H9 (cell line): ENCODE measurements around the gene C2CD2. TPM values are rescaled to one million over a fixed set of nuclear protein-coding genes. Genes with fewer than 3 reads are reported as not detected.

Source experiments
- DNase-seq: peaks from one replicate; pipeline ENCODE4 v3.0.0-alpha.2; 2017
- H2AFZ ChIP-seq: one replicate; pipeline ENCODE4 v1.6.1; 2013; ENCODE audit warnings: mild to moderate bottlenecking, low read length, control low read depth, moderate library complexity
- H2AK5ac ChIP-seq: 2 replicates; pipeline ENCODE4 v1.6.1; 2013; ENCODE audit warnings: low read length, control low read depth, mixed read lengths; ENCODE audit not compliant: insufficient read length
- H2BK120ac ChIP-seq: one replicate; pipeline ENCODE4 v1.6.1; 2013; ENCODE audit warnings: low read depth, mild to moderate bottlenecking, low read length, control low read depth, inconsistent platforms; ENCODE audit not compliant: poor library complexity, severe bottlenecking
- H2BK12ac ChIP-seq: 2 replicates; pipeline ENCODE4 v1.6.1; 2013; ENCODE audit warnings: low read length, control low read depth, mixed read lengths, low read depth; ENCODE audit not compliant: insufficient read length
- H2BK15ac ChIP-seq: 2 replicates; pipeline ENCODE4 v1.6.1; 2013; ENCODE audit warnings: low read depth, low read length, control low read depth
- H2BK20ac ChIP-seq: one replicate; pipeline ENCODE4 v1.6.1; 2013; ENCODE audit warnings: low read depth, mild to moderate bottlenecking, low read length, control low read depth, inconsistent platforms; ENCODE audit not compliant: poor library complexity, severe bottlenecking
- H2BK5ac ChIP-seq: 2 replicates; pipeline ENCODE4 v1.6.1; 2013; ENCODE audit warnings: low read length, control low read depth, mixed read lengths; ENCODE audit not compliant: insufficient read length
- H3K14ac ChIP-seq: 2 replicates; pipeline ENCODE4 v1.6.1; 2013; ENCODE audit warnings: low read length, control low read depth; ENCODE audit not compliant: insufficient read depth
- H3K18ac ChIP-seq: 2 replicates; pipeline ENCODE4 v1.6.1; 2013; ENCODE audit warnings: low read depth, mild to moderate bottlenecking, mixed read lengths, low read length, control low read depth; ENCODE audit not compliant: insufficient read length
- H3K23ac ChIP-seq: 2 replicates; pipeline ENCODE4 v1.6.1; 2013; ENCODE audit warnings: low read length, control low read depth, mixed read lengths, low read depth; ENCODE audit not compliant: insufficient read length
- H3K23me2 ChIP-seq: 2 replicates; pipeline ENCODE4 v1.6.1; 2013; ENCODE audit warnings: low read depth, mild to moderate bottlenecking, mixed read lengths, low read length, control low read depth; ENCODE audit not compliant: insufficient read length, poor library complexity, severe bottlenecking
- H3K27ac ChIP-seq: 2 replicates; pipeline ENCODE4 v1.5.1; 2013; ENCODE audit warnings: low read length, control low read depth, mixed read lengths, low read depth; ENCODE audit not compliant: insufficient read length
- H3K27me3 ChIP-seq: 2 replicates; pipeline ENCODE4 v1.6.1; 2013; ENCODE audit warnings: low read length, control low read depth, inconsistent platforms; ENCODE audit not compliant: insufficient read depth
- H3K4ac ChIP-seq: 2 replicates; pipeline ENCODE4 v1.6.1; 2013; ENCODE audit warnings: low read depth, mild to moderate bottlenecking, control low read depth, inconsistent platforms, low read length, moderate library complexity
- H3K4me1 ChIP-seq: 2 replicates; pipeline ENCODE4 v1.6.1; 2013; ENCODE audit warnings: low read length, control low read depth, inconsistent platforms; ENCODE audit not compliant: insufficient read depth
- H3K4me2 ChIP-seq: 2 replicates; pipeline ENCODE4 v1.6.1; 2013; ENCODE audit warnings: low read length, control low read depth, mixed read lengths; ENCODE audit not compliant: insufficient read length, insufficient read depth
- H3K56ac ChIP-seq: 2 replicates; pipeline ENCODE4 v1.6.1; 2013; ENCODE audit warnings: low read depth, mild to moderate bottlenecking, mixed read lengths, low read length, control low read depth; ENCODE audit not compliant: insufficient read length
- H3K79me1 ChIP-seq: 2 replicates; pipeline ENCODE4 v1.6.1; 2013; ENCODE audit warnings: low read depth, mild to moderate bottlenecking, moderate library complexity, low read length, control low read depth, inconsistent platforms; ENCODE audit not compliant: insufficient read depth, poor library complexity, severe bottlenecking
- H3K79me2 ChIP-seq: 2 replicates; pipeline ENCODE4 v1.6.1; 2013; ENCODE audit warnings: low read length, control low read depth, inconsistent platforms; ENCODE audit not compliant: insufficient read depth
- H3K9ac ChIP-seq: 2 replicates; pipeline ENCODE4 v1.6.1; 2013; ENCODE audit warnings: low read length, control low read depth, mixed read lengths; ENCODE audit not compliant: insufficient read length; ENCODE audit errors: extremely low read depth
- H3K9me3 ChIP-seq: one replicate; pipeline ENCODE4 v1.6.1; 2013; ENCODE audit warnings: low read depth, low read length, inconsistent platforms; ENCODE audit not compliant: control insufficient read depth
- H3T11ph ChIP-seq: one replicate; pipeline ENCODE4 v1.6.1; 2013; ENCODE audit warnings: mild to moderate bottlenecking, low read length, control low read depth, inconsistent platforms
- H4K20me1 ChIP-seq: one replicate; pipeline ENCODE4 v1.6.1; 2013; ENCODE audit not compliant: control insufficient read depth, insufficient read length, insufficient read depth
- H4K5ac ChIP-seq: 2 replicates; pipeline ENCODE4 v1.6.1; 2013; ENCODE audit warnings: low read depth, mild to moderate bottlenecking, mixed read lengths, low read length, control low read depth; ENCODE audit not compliant: insufficient read length
- H4K8ac ChIP-seq: replicated peaks from 2 replicates; pipeline ENCODE4 v1.6.1; 2013; ENCODE audit warnings: low read length, control low read depth, mixed read lengths, low read depth; ENCODE audit not compliant: insufficient read length
- H4K91ac ChIP-seq: 2 replicates; pipeline ENCODE4 v1.6.1; 2013; ENCODE audit warnings: low read depth, mild to moderate bottlenecking, moderate library complexity, mixed read lengths, low read length, control low read depth; ENCODE audit not compliant: insufficient read length
- H3K27ac Mint-ChIP-seq, 3 experiments: 2 replicates in 2 of 3; 3 replicates in 1 of 3; pipeline ENCODE4 v1.8.0; 2020 to 2021; ENCODE audit warnings: mixed read lengths in 3 of 3, mild to moderate bottlenecking in 1 of 3, moderate library complexity in 1 of 3
- H3K27me3 Mint-ChIP-seq: 2 replicates; pipeline ENCODE4 v1.8.0; 2021; ENCODE audit warnings: low read depth, mild to moderate bottlenecking, moderate library complexity, mixed read lengths
- H3K36me3 Mint-ChIP-seq, 3 experiments: 2 replicates in 2 of 3; 3 replicates in 1 of 3; pipeline ENCODE4 v1.8.0; 2020 to 2021; ENCODE audit warnings: low read depth in 3 of 3, mixed read lengths in 3 of 3; ENCODE audit not compliant: insufficient read depth in 1 of 3
- H3K4me1 Mint-ChIP-seq, 2 experiments: 2 replicates each; pipeline ENCODE4 v1.8.0; 2020; ENCODE audit warnings: mixed read lengths in 2 of 2
- H3K4me3 Mint-ChIP-seq, 2 experiments: 2 replicates in 1 of 2; 3 replicates in 1 of 2; pipeline ENCODE4 v1.8.0; 2020 to 2021; ENCODE audit warnings: mild to moderate bottlenecking in 2 of 2, mixed read lengths in 2 of 2, moderate library complexity in 1 of 2
- H3K9me3 Mint-ChIP-seq, 2 experiments: 2 replicates in 1 of 2; 3 replicates in 1 of 2; pipeline ENCODE4 v1.8.0; 2020; ENCODE audit warnings: mild to moderate bottlenecking in 2 of 2, mixed read lengths in 2 of 2, moderate library complexity in 1 of 2
- CTCF ChIP-seq: fragments of 200-600 bp; sonication (generic); conservative IDR thresholded peaks from 3 replicates; pipeline ENCODE4 v1.8.0; 2021; ENCODE audit warnings: antibody characterized with exemption, mild to moderate bottlenecking
- WGBS: extraction: QIAGEN DNeasy Blood & Tissue Kit; methylation state at CpG from one replicate; pipeline ENCODE4 v1.1.7; 2013; ENCODE audit warnings: missing lambda C conversion rate, low lambda C conversion rate, mixed read lengths; ENCODE audit not compliant: insufficient read length; ENCODE audit errors: extremely low coverage; 5-methylcytosine and 5-hydroxymethylcytosine counted together
- total RNA-seq: library from RNA; stranded (reverse); gene quantifications from 2 replicates; pipeline ENCODE4 v1.2.1, GENCODE V29; 2021

The C2CD2 gene
- total RNA-seq, 1 experiment from 2014 or later: 14.6 TPM

GRCh38 chr21:41948078-41948895 lies 5.5 kb downstream of the C2CD2 start:
- TF ChIP-seq CTCF: no peak
- Histone ChIP-seq H3K18ac (no peak overlapping the region), H3K14ac (no peak overlapping the region), H2BK15ac (no peak overlapping the region), H3K4me1 (peaks cover 5% of the 10 kb centered on the region; the same call in 1 of the 2 replicates), H2BK20ac (no peak overlapping the region), H4K8ac (no peak overlapping the region), H2BK12ac (no peak overlapping the region), H2AK5ac (no peak overlapping the region), H4K91ac (no peak overlapping the region), H3K4ac (no peak overlapping the region), H3K23ac (no peak overlapping the region), H3K56ac (no peak overlapping the region), H3K23me2 (peaks cover 12% of the 10 kb centered on the region), H3K79me2 (no peaks in the 10 kb centered on the region), H2BK5ac (no peak overlapping the region), H3K9me3 (no peaks in the 10 kb centered on the region), H2AFZ (no peak overlapping the region), H2BK120ac (no peak overlapping the region), H3K27me3 (peaks cover 7% of the 10 kb centered on the region; the same call in 1 of the 2 replicates), H3K27ac (no peak overlapping the region), H3T11ph (no peak overlapping the region), H3K79me1 (no peaks in the 10 kb centered on the region), H4K5ac (no peak overlapping the region), H3K9ac (no peak overlapping the region), H3K4me2 (no peak overlapping the region), H4K20me1 (no peaks in the 10 kb centered on the region)
- H3K9me3 Mint-ChIP-seq: no peaks in the 10 kb centered on the region
- peak overlapping the region in 1 of 3 experiments; percentile 36; a peak in 2 of 7 replicates for H3K27ac Mint-ChIP-seq
- peaks cover 0 to 5% (median 3%) of the 10 kb centered on the region in 3 experiments; a peak in 4 of 7 replicates for H3K36me3 Mint-ChIP-seq
- no peak overlapping the region for H3K4me3 Mint-ChIP-seq
- no peak for DNase-seq
- WGBS: no CpG with 5 or more reads among the region's 9 CpGs
- H3K4me1 Mint-ChIP-seq: peaks cover 42 to 48% of the 10 kb centered on the region in 2 experiments
- H3K27me3 Mint-ChIP-seq: peaks cover 25% of the 10 kb centered on the region
